BJ (cell line): Measurements from ENCODE around the gene KIFC1. TPM values are rescaled to one million over a fixed set of nuclear protein-coding genes. Genes with fewer than 3 reads are reported as not detected.

Experiments used
- CTCF ChIA-PET: fragments of 350-600 bp; formaldehyde crosslinking; extraction: SDS; loops from one replicate; lab custom pipeline; 2021; ENCODE audit warnings: antibody characterized with exemption, inconsistent platforms; lab: Yijun Ruan, JAX
- POLR2A ChIA-PET: fragments of 300-600 bp; sonication (Branson Sonifier 250); formaldehyde crosslinking; extraction: SDS; loops from one replicate; lab custom pipeline; 2021; ENCODE audit warnings: antibody characterized with exemption; lab: Charles Lee
- DNase-seq: peaks from one replicate; pipeline ENCODE4 v3.0.0-alpha.2; 2011; ENCODE audit warnings: low read depth
- H3K27me3 ChIP-seq: 2 replicates; pipeline ENCODE4 v1.6.0; 2011; ENCODE audit warnings: low read length; ENCODE audit not compliant: control insufficient read depth, insufficient read depth
- H3K36me3 ChIP-seq: 2 replicates; pipeline ENCODE4 v1.5.1; 2011; ENCODE audit warnings: low read length; ENCODE audit not compliant: control insufficient read depth, insufficient read depth
- H3K4me3 ChIP-seq: 2 replicates; pipeline ENCODE4 v1.5.1; 2011; ENCODE audit warnings: low read depth, mild to moderate bottlenecking, control low read depth, low read length
- CTCF ChIP-seq: IDR thresholded peaks from 2 replicates; pipeline ENCODE4 v1.5.1; 2011; ENCODE audit warnings: low read depth, mild to moderate bottlenecking, control low read depth, inconsistent platforms, low read length, moderate library complexity; ENCODE audit not compliant: insufficient read depth
- polyA plus RNA-seq: library from polyadenylated mRNA; depleted of rRNA; stranded (reverse); fragments of >200 nt; gene quantifications from 2 replicates; pipeline ENCODE4 v1.2.3, GENCODE V29; 2011

The KIFC1 gene
- polyA plus RNA-seq, 1 experiment: 32.4 TPM

GRCh38 chr6:33411632-33412005 lies 20.0 kb downstream of the KIFC1 start:
- DNase-seq: no peak
- CTCF ChIA-PET: interaction anchor here (0.7 kb wide), 1 partner anchor 15 kb away, joined by 3 read pairs; no protein-coding TSS in a partner anchor
- peak overlapping the region; percentile 62 for H3K4me3 ChIP-seq
- no peak for TF ChIP-seq CTCF
- no peaks in the 10 kb centered on the region for H3K27me3 ChIP-seq
- POLR2A ChIA-PET: no interaction called here
- peaks cover 25% of the 10 kb centered on the region for H3K36me3 ChIP-seq

GRCh38 chr6:33412140-33413009 lies 20.8 kb downstream of the KIFC1 start:
- no peak for DNase-seq

GRCh38 chr6:33413241-33414120 lies 21.9 kb downstream of the KIFC1 start:
- POLR2A ChIA-PET: no interaction called here
- Histone ChIP-seq H3K36me3 (peaks cover 25% of the 10 kb centered on the region), H3K27me3 (no peaks in the 10 kb centered on the region), H3K4me3 (no peak overlapping the region)
- no peak for TF ChIP-seq CTCF
- no peak for DNase-seq
- CTCF ChIA-PET: no interaction called here

More at GRCh38 chr6:33412140-33413009, 20.8 kb downstream of the KIFC1 start:
- ChIA-PET CTCF (interaction anchor here (0.7 kb wide), 1 partner anchor 14 kb away, joined by 3 read pairs; no protein-coding TSS in a partner anchor), POLR2A (no interaction called here)
- TF ChIP-seq CTCF: no peak
- H3K36me3 ChIP-seq: peaks cover 25% of the 10 kb centered on the region
- no peak overlapping the region for H3K4me3 ChIP-seq
- H3K27me3 ChIP-seq: no peaks in the 10 kb centered on the region

- ChIA-PET CTCF (interaction anchor here (0.8 to 1.6 kb wide), 4 partner anchors 11 to 165 kb away, joined by 3 to 4 read pairs (median 3); partner anchors contain the start of genes PFDN6 and WDR46), POLR2A (no interaction called here)
- no peak for DNase-seq
- H3K27me3 ChIP-seq: no peaks in the 10 kb centered on the region
- H3K36me3 ChIP-seq: peaks cover 25% of the 10 kb centered on the region
- H3K4me3 ChIP-seq: no peak overlapping the region
- TF ChIP-seq CTCF: peak; percentile 53
Observed at GRCh38 chr6:33414592-33415271, 23.1 kb downstream of the KIFC1 start.
